Measurements from ENCODE around the gene STRADB.
"Not testable (repeated sequence)": the region's sequence is repeated elsewhere in the genome, so short reads cannot be mapped to it uniquely, and the experiment has no call there.

Gene STRADB

DNA sequence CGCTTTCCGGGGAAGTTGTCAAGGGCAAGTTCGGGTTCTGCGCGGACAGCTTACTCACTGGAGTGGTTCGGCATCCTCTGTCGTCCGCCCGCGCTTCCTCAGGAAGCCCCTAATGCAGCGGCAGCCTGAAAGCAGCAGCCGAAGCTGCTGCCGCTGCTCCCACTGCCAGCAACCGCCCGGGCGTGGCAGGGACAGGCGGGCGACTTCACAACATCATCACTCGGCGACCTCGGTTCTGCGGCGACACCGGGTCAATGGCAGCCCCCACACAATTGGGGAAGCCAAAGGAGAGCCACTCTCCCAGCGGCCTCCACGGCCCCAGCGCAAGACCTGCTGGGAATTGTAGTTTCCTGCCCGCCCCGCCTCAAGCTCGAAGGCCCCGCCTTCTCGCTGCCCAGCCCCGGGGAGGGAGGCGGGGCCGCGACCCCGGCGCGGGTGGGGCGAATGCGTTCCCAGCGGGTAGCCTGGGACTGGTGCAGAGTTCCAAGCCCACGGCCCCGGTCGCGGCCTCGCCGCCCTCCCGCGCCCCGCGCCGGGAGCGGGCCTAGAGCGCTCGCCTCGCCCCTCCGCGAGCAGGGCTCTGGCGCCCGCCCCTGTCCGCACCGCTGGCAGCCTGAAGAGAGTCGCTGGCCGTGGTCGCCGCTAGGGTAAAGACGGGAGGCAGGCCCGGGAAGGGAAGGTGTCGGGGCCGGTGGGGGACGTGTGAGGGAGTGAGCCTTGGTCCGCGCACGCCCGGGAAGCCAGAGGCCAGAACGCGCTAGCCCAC is at the start of gene STRADB, which contains the start of gene TRAK2:
Gene STRADB (plus strand): TSS at position 449 of the 766 bp plus-strand sequence. CDS start 3,101 bp downstream, outside the sequence.
Gene TRAK2 (minus strand): TSS at position 167 of the 766 bp plus-strand sequence. CDS start 30,951 bp downstream, outside the sequence.
- DNase-seq (ENCODE audit: extremely low spot score, insufficient read length, low read depth), result peak; percentile 89
- peak; percentile 97 for FAIRE-seq

DNA sequence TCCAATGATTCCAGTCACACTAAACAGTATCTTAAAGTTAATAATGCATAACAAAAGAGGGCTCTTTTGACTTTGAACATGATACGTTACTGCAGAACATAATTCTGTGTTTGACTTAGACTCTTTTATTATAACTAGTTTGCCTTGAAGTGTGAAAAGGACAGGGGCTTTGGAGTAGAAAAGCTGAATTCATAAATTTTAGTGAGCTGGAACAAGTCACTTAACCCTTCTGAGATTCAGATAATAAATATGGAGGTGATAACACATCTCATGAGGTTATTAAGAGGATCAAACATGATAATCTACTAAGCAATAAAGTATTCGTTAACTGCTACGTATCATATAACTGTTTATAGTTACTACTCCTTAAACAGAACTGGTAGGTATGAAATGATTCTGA is 49.7 kb upstream of the STRADB start:
- FAIRE-seq, result no peak
- DNase-seq (ENCODE audit: extremely low spot score, insufficient read length, low read depth), result no peak

DNA sequence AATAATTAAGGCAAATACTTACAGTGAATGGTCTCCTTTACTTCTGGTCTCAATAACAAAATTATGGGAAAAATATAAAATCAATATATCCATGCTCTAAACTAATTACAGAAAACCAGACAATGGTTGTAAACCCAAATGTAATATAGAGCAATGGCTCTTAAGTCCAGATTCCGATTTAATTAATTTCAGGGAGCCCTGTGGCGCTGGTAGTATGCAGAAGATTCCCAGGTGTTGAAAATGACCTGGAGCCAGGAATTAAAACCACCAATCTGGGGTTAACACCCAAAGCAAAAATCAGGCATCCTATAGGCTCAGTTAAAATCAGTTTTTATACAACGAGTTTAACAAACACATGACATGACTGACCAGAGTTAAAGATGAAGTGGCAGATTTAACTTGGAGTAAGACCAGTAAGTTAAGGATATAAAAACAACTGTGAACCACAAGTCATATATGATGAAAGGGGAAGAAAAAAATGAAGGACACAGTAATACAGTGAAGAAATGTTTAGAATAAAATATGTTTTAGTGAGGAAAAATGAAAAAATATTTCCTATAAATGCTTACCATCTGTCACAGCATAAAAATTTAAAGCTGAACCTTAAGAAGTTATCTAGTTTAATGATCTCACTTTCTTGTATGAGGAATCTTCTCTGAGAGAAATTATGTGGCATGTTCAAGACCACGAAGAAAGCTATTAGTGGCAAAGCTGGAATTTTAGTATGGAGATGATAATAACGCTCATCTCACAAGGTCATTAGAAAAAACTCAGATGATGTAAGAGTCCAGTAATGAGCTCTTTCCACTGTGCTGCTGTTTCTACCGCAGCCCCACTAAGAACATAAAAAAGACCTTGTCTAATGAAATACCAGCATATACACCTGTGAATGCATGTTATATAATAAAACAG is 48.6 kb upstream of the STRADB start:
- FAIRE-seq (no peak), DNase-seq (ENCODE audit: extremely low spot score, insufficient read length, low read depth) (no peak)

DNA sequence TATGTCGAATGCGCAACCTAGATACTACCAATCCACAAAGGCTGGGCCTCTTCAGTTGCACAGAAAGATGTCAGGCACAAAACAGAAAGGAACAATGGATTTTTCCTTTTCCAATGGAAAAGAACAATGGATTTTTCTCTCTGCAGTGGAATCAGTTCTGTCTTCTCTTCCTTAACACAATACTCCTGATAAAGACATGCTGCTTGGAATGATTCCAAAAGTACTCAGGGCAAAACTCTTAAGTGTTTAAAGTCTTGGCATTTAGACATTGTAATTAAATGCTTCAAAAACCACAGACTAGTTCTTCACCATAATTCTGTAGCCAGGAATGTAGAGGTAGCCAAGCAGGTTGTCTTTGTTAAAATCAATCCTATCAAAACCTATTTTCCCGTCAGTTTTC is 47.7 kb upstream of the STRADB start:
- FAIRE-seq, result no peak
- DNase-seq (ENCODE audit: extremely low spot score, insufficient read length, low read depth), result no peak

DNA sequence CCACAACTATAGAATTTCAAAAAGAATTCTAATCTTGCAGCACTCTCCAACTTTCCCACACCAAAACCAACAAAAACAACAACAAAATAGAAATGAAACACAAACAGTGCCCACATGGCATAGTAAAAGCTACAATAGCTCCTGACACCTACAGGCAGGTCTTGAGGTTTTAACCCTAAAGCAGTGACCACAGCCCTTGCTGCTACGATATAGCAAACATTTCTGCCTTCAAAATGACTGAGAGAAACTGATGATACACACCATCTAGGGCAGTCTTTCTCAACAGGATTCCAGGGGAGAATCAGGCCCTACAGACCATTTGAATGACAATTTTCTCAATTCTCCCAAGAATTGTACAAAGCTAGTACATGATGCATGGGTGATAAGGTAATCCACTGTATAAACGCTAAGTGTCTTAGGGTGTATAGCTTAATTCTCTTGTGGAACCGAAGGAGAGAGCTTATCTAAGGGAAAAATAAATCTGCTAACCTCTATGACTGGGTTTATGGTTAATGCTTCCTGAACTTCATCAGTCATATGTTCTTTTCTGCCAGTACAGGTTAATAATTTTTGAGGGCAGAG is 46.8 kb upstream of the STRADB start:
- DNase-seq (ENCODE audit: extremely low spot score, insufficient read length, low read depth), result no peak
- peak; percentile 41 for FAIRE-seq

DNA sequence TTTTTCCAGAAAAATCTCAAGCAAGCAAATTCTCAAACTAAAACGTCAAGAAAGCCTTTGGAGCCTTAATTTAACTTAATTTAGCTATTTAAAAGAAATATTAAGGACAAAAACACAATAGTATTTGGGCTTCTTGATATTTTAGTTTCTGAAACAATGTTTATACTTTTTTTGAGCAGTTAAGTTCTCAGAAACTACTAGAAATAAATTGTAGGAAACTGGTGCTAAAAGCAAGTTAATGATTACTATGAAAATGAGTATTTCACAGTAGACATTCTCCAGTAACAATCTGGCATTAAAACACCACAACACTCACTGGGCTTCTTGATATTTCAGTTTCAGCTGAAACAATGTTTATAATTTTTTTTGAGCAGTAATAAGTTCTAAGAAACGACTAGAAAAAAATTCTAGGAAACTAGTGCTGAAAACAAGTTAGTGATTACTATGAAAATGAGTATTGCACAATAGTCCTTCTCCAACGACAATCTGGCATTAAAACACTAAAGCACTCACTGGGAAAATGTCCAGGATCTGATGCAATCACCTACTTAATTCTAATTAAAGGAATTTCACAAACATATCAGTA is 45.4 kb upstream of the STRADB start:
- FAIRE-seq (peak; percentile 15), DNase-seq (ENCODE audit: extremely low spot score, insufficient read length, low read depth) (no peak)

- no peak for FAIRE-seq
- no peak for DNase-seq (ENCODE audit: extremely low spot score, insufficient read length, low read depth)
These were observed 44.3 kb upstream of the STRADB start for GRCh38 chr2:201407265-201407664.

GRCh38 chr2:201408931-201409330 is 42.6 kb upstream of the STRADB start:
- FAIRE-seq (no peak), DNase-seq (ENCODE audit: extremely low spot score, insufficient read length, low read depth) (no peak)

- FAIRE-seq (peak; percentile 57), DNase-seq (ENCODE audit: extremely low spot score, insufficient read length, low read depth) (no peak)
These were observed 40.1 kb upstream of the STRADB start for GRCh38 chr2:201411421-201411820.

GRCh38 chr2:201413143-201413542 is 38.4 kb upstream of the STRADB start:
- DNase-seq (ENCODE audit: extremely low spot score, insufficient read length, low read depth) (no peak), FAIRE-seq (no peak)

DNA sequence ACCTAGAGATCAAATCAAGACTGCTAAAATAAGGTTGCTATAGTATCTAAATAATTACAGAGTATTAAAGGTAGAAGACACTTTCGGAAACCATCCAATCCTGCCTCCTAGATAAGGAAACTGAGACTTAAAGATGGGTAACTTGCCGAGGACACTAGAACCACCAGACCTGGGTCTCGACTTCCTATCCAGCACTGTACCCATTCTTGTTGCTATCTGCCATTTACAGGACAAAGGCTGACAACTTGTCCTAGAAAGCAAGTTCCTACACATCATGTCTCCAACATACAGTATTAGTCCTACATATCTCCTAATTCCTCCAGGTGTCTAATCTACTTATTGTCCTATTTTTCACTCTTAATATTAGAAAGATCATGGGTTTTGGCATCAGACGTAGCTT is 38.0 kb upstream of the STRADB start:
- no peak for FAIRE-seq

GRCh38 chr2:201414099-201415023 is 37.2 kb upstream of the STRADB start:
- DNase-seq (ENCODE audit: extremely low spot score, insufficient read length, low read depth) (no peak), FAIRE-seq (peak; percentile 78)

More for the DNA sequence above, 38.0 kb upstream of the STRADB start:
- DNase-seq (ENCODE audit: extremely low spot score, insufficient read length, low read depth), result no peak

- DNase-seq (ENCODE audit: extremely low spot score, insufficient read length, low read depth) (no peak), FAIRE-seq (peak; percentile 21)
These were observed 36.4 kb upstream of the STRADB start for GRCh38 chr2:201415149-201415548.

GRCh38 chr2:201419057-201419635 is 32.4 kb upstream of the STRADB start:
- FAIRE-seq (no peak), DNase-seq (ENCODE audit: extremely low spot score, insufficient read length, low read depth) (no peak)

GRCh38 chr2:201419986-201420385 is 31.6 kb upstream of the STRADB start:
- FAIRE-seq, result no peak
- DNase-seq (ENCODE audit: extremely low spot score, insufficient read length, low read depth), result no peak

GRCh38 chr2:201420442-201421113 is 31.0 kb upstream of the STRADB start:
- no peak for FAIRE-seq
- no peak for DNase-seq (ENCODE audit: extremely low spot score, insufficient read length, low read depth)

DNA sequence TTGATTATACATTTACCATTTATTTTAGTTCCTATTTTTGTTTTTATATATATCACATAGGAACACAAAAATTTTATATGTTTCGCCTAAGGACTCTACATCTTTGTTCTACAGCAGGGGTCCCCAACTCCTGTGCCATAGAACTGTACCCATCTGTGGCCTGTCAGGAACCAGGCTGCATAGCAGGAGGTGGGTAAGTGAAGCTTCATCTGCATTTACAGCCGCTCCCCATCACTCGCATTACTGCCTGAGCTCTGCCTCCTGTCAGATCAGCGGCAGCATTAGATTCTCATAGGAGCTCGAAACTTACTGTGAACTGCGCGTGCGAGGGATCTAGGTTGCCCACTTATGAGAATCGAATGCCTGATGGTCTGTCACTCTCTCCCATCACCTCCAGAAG is 25.6 kb upstream of the STRADB start:
- FAIRE-seq (no peak), DNase-seq (ENCODE audit: extremely low spot score, insufficient read length, low read depth) (no peak)

DNA sequence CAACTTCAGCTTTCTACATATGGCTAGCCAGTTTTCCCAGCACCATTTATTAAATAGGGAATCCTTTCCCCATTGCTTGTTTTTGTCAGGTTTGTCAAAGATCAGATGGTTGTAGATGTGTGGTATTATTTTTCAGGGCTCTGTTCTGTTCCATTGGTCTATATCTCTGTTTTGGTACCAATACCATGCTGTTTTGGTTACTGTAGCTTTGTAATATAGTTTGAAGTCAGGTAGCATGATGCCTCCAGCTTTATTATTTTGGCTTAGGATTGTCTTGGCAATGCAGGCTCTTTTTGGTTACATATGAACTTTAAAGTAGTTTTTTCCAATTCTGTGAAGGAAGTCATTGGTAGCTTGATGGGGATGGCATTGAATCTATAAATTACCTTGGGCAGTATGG is 23.2 kb upstream of the STRADB start:
- not testable (repeated sequence) for DNase-seq (ENCODE audit: extremely low spot score, insufficient read length, low read depth); FAIRE-seq

Measured in GM18507 (cell line).